ENCODE results near the gene ZBTB16.

Gene ZBTB16

DNA sequence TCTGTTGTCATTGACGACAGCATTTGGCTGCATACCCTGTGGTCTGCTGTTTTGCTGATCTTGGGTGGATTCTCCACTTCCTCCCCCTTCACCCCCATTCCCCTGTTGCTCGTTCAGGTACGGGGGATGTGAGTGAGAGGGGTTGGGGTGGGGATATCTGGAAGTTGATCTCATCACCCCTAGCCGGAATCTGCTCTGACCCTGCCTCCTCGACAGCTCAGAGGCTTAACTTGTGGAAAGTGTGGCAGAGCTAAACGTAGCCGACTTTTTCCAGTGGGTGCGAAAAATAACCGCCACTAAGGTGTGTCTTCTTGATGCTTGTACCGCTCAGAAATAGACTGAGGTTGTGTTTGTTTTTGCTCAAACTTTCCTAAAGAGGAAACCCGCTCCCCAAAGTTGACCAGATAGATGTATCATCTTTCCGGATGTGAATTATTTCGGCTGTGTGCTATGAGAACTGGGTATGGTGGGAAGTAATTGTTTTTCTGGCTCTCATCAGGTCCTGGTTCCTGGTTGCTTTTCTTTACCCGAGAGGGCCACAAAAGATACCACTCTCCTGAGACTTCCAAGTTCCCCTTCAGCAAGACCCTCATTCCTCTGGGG, 6.6 kb downstream of the ZBTB16 start:
- DNase-seq: peak; percentile 49

DNA sequence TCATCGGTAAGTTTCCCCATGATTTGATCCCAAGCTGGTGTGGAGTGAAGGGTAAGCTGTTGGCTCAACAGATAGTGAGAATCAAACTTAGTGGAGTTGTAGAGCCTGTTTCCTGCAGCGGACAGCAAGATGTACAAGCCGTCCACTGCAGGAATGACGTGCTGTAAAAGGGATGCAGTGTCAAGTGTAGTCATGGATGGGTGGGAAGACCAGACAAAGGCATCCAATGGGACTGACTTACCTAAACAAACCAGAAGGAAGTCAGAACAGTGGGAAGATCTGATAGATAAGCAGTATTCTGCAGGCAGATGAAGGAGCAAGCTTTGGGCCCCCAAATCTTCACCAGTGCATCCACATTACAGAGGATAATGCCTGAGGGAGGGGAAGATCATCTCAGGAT, 8.8 kb downstream of the ZBTB16 start:
- no peak for DNase-seq

DNA sequence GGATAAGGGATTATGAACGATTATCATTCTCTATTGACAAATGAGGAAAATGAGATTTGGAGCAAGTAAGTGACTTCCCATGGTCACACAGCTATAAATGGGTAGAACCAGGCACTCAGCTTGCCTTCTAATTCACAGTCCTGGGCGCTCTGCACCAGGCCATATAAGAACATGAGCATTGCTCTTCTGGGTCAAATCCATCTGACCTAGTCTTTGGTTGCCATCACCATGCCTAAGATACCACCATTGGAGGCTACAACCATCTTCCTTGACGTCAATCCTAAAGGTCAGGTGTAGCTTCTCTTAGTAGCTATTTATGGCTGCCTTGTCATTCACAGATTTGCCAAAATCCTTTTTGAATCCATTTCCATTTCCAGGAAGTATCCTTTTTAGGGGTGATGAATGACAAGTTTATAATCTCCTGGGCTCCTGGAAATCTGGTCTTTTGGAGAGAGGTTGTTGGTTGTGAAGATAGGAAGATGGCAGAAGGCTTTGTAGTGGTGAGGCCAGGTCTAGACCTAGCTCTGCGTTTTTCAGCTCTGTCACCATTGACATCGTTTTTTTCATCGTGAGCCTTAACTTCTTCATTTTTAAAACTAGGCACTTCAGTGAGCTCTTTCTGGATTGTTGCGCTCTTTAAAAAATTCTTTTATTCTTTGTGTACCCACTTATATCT, 11.1 kb downstream of the ZBTB16 start:
- DNase-seq: no peak

DNA sequence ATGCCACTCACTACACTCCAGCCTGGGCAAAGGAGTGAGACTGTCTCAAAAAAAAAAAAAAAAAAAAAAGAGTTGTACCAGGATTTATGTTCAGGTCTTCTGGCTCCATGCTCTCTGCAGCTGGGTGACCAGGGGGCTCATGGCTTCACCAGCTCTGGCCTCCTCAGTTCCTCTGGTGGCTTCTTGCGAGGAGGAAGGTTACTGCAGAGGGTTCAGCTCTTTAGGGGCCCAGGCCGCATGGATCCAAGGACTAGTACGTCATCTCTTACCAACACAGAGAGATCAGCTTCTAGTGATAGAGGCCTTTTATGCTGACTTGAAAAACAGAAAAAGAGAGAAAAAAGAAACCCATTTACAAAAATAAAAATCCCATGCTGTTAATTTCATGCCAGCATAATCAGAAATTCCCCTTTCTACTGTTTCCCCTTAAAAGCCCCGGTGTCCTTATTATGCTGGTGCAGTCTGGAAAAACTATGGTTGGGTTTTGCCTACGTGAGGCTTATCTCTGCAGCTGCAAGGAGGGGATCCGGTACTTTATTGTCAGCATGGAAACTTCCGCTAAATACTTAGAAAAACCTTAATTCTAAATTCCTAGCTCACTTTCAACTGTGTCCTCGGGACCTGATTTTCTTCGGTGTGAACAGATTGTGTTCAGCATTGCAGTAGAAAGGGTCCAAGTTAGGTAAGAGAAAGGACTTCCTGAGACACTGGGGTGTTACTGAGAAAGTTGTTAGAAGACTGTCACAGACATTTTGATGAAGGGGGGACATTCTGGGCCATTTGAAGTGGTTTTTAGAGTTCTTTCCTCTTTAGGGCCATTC, 13.7 kb downstream of the ZBTB16 start:
- DNase-seq: no peak

DNA sequence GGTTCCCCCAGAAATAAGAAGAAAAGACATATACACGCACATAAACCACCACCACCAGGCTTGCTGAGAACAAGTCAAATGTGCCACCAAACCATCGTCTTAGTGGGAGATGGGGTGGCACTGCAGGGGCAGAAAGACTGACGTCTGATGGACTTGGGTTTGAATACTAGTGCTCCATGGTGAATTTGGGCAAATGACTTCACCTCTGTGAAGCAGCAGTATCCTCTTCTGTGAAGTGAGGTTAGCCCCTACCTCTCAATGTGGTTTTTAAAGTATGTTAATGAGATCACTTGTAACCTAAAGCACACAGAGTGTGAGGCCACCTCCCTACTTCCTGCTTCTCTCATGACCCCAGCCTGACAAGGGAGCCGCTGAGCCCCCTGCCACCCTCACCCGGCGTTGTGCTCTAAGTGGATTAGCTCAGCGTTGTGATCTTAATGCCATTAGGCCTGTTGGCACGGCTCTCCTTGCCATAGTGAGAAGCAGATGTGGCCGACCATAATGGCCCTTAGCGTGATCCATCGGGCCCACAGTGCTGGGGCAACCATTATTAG, 14.4 kb downstream of the ZBTB16 start:
- DNase-seq: peak; percentile 50

DNA sequence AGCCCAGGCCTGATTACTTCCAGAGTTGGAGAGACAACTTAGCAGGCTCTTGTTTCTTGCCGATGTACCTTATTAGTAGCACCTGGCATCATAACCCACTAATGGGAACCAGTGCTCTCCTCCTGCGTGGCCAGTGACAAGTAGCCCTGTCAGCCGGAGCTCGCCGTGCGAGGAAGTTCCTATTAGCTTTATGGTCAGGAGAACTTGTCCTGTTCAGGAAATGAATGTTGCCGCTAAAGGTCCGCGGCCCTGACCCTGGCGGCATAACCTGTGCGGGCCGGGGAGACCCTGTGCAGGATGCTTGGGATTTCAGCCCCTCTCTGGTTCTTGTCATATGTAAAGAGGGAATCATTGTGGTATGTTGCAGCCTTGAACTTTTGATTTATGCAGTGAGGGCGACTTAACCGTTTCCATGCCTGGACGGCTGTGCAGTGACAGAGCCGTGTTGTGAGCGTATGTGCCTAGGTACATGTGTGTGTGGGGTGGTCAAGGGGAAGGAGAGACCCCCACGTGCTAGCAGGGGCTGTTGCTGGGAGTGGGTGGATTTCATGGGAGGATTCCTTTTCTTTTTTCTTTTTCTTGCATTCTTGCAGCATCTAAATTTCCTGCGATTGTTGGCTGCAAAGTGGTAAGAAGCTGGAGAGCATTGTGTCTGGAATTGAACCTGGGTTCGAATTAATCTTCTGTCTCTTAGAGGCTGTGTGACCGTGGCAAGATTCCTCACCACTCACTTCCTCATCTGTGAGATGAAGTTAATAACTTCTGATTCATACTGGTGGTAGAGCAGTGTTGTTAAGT, 15.2 kb downstream of the ZBTB16 start:
- no peak for DNase-seq

DNA sequence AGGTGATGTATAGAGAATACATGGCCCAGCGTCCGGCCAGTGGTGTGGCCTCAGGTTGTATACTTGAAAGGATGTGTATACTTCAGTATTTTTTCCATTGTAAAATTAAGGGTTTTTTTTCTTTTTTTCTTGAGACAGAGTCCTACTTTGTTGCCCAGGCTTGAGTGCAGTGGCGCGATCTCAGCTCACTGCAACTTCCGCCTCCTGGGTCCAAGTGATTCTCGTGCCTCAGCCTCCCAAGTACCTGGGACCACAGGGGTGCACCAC, 15.8 kb downstream of the ZBTB16 start:
- no peak for DNase-seq

DNA sequence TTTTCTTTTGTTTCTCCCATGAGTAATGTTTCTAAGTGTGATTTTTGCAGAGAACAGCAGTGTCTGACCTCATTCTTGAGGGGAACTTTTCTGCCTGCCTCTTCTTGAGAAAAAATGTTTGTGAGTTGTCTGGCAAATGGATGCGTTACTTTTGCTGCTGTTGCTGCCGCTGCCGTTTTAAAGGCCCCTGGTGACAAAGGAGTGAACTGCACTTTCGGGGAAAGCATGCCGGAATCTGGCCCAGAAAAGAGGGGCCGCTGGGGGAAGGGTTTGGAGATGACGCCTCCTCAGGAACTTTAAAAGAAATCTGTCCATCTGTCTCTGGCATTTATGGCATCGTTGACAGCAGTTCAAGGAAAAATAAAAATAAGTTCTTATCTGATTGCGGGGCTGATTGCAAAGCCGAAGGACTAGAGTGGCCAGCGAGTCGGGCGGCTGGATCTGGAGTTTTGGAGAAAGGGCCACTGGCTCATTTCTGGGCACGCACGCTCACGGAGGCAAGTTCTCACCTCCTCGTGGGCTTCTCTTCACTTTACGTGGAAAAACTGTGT, 16.5 kb downstream of the ZBTB16 start:
- DNase-seq: peak; percentile 58

DNA sequence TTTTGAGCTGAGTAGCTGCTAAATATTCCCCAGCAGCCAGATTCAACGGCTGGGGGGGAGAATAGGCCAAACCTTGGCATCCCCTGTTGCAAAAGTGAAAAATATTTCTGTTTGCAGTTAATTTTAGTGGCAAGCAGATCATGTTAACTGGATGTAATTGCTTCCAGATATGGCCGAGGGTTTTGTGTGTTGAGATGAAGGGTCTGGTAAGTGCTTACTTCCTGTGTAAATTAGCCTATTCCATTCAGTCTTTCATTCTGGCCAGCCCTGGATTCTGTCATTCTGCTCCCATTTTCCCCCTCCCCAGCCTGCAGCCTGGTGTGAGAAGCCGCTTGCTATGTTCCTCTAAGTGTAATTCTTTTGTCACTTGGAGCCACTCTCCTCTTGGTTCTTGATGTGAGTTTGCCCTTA, 17.4 kb downstream of the ZBTB16 start:
- no peak for DNase-seq

DNA sequence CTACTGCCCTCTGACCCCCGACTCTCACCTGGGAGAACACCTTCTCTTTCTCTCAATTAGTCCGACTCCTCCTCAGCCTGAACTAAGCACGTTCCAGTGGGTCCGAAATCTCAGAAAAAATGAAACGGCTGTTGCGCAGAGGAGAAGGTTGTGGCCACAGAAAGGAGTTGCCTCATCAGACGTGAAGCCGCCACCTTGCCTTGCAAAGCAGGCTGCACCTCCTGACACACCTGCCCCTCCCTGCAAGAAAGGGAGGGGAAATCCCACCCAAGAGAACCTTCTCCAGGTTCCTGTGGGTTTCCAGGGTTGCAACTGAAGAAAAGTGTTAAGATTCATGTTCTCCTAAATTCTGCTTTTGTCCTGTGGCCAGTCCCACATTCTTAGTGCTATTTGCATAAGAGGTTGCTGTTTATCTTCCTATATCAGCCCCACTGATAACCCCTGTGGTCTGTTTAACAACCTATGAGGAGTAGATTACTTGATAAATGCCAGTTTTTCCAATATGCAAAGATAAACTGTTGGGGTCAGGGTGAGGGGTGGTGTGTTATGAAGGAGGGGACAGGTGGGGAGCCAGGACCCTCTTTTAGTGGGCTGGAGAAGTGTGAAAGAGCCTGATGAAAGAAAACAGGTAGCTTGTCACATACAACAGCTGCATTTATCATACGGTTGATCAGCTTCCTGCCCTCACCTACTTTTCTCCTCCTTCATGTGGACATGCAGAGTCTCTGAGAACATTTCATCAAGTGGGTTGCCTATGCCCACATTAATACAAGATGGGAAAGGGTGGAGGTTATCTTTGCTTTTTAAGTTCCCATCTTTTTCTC, 18.2 kb downstream of the ZBTB16 start:
- peak; percentile 50 for DNase-seq

DNA sequence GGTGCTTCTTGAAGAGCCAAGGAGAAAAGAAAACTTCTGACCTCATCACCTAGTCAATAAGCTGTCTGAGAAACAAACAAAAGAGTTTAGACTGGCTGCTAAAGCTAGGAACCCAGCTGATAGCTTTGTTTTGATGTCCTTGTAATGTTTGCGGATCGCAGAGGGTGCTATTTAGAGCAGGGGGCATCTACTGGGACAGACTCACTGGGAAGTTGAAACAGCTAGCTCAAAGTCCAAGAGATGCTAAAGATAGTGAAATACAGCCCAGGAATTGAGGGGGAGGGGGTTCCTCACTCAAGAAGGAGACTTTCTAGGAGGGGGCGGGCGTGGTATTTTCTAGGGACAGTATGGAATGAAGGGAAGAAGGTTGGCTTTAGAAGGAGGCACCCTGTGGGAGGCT, 18.9 kb downstream of the ZBTB16 start:
- DNase-seq: no peak

DNA sequence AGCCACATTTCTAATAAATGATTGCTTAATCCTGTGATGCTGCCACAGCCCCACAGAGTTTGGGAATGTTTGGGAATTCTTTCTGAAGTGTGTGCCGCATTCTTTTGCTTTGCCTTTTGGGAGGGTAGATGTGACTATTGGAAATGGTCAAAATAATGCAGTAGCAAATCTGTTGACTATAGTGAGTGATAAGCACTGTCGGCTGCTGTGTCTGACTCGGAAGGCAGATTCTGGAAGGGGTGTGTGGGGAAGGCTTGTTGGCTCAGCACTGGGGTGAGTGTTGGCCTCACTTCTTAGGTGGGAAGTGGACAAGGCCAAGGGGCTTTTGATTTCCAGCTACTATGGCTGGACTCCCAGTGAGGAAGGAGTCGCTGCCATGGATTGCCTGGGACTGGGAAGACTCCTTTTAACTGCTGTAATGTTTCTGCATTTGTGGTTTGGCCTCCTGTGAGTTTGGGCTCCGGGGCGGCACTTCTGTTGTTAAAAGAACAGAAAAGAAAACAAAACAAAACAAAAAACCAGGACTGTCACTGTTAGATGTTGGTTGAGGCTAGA, 20.1 kb downstream of the ZBTB16 start:
- DNase-seq: no peak

DNA sequence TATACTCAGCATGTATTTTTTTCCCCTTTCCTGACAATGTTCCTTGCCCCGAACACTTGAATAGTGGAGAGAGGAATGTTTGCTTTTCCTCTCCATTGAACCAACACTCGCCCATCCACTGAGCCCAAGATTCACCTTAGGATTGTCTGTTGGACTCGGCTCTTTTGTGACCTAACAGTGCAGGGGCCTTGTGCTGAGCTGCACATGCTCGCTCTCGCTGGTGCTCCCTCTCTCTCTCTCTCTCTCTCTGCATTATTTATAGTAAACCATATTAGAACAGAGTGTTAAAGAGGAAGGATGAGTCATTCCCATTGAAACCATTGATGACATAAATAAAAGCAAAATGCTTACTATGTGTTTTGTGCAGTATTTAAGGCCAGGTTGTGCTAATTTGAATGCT, 20.7 kb downstream of the ZBTB16 start:
- peak; percentile 31 for DNase-seq

DNA sequence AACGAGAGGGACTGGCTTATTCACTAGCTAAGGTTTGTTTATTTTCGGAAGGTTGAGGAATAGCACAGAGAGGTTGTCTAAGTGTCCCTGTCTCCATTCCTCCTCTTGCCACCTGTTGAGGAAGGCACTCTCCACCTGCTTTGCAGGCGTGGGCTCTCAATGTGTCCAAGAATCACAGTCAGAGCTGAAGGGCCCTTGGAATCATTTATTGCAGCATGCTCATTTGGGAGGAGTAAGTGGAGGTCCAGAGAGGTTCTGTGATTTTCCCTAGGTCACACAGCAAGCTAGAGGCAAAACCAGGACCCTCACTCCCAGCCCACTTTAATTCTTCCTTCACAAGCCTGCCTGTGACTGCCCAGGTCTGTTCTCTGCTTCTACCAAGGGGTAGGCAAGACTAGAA, 21.3 kb downstream of the ZBTB16 start:
- DNase-seq: no peak

DNA sequence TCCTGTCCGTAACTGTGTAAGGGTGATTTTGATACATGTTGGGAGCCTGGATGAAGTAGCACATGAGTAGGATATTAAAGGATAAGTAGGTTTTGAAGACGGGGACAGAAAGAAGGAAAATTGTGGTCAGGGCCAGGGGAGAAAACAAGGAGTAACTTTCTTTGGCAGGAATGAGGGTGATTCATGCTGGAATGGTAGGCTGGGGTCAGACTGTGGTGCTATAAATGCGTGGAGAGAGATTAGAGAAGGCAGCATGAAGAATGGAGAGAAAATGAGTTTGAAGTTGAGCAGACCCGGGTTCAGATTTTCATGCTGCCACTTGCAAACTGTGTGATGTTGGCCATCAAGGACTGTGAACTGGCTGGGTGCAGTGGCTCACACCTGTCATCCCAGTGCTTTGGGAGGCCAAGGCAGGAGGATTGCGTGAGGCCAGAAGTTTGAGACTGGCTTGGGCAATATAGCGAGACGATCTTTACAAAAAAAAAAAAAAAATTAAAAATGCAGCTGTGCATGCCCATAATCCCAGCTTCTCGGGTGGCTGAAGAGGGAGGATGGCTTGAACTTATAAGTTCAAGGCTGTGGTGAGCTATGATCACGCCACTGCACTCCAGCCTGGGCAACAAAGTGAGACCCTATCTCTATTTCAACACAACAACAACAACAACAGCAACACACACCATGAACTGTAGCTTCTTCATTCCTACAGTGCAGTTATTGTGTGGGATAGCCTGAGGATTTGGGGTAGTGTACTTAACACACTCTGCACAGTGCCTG, 22.3 kb downstream of the ZBTB16 start:
- DNase-seq: no peak

DNA sequence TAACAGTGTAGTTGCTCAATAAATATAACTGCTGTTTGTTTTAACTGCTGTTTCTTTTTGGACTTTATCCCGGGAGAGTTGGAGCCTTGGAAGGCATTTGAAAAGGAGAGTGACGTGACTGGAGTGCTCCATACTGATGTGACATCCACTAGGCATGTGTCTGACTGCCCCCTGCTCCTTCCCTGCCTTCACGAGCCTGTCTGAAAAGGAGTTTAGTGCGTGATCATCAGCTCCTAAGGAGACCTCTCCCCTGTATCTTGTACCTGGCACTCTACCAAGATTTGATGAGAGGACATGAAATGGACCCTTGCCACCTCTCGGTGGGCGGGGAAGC, 22.9 kb downstream of the ZBTB16 start:
- no peak for DNase-seq

DNA sequence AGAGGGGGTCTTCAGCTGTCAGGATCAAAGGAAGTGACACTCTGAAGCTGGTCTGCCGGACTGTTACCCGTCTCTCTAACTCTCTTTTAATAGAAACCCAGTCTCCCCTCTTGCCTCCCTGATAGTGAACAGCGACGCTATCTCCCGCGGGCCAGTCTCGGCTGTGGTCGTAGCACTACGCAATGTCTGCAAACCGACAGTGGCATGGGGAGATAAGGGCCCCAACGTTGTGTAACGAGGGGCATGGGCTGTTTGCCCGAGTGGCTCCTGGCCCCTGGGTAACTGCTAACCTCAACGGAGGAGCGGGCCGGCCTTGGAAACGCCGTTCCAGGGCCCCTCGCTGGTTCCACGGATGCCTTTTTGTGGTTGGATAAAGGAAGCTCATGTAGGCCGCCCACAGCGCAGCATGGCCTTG, 23.3 kb downstream of the ZBTB16 start:
- DNase-seq: peak; percentile 49

DNA sequence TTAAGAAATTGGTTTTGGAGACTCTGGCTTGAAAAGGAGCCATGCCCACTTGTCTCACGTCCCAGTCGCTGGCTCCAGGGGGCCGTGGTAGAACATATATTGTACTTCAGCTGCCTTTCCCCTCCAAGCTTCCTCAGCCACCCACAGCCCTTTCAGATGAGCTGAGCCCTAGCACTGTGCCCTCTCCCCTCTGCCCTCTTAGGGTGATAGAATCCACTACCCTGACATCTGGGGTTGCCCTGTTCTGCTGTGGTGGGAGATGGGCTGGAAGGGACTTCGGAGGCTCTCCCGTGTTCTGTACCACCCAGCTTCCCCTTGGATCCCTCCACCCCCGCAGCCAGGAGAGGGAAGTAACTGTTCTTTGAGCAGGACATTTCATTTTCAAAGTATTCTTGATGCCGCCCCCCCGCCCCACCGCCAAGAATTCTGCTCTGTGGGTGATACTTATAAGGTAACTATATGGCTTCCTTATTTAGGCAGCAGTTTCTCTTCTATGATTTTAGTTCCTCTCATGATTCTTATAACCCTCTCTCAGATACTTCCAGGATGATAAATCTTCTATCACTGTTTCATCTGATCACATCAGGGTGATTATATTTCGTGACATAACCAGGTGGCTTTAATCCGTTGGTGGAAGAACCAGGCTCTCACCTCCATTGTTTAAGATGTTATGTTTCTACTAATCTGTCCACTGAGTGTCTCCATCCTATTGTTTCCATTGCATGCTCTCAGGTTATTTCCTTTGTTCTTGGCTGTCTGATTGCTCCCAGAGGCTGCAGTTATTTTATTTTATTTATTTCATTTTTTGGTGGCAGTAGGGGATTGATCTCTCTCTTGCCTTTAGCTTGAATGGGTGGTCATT, 24.1 kb downstream of the ZBTB16 start:
- no peak for DNase-seq

DNA sequence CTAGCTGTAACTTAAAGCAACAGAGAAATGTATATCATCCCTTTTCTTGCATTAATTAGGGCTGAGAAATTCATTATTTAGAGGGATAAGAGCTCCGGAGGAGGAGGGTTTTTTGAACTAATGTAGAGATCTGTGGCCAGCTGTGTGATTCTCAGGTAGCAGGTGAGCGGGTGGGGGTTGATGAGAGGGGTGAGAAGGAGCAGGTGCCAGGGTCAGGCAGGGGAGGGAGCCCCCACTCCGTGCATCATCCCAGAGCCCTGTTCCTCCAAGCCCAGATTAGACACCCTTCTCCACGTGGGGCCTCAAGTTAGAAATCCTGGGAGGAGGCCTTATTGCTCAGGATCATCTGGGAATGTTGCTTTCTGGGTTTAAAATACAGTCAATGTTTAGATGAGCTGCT, 24.9 kb downstream of the ZBTB16 start:
- no peak for DNase-seq
